OCI-LY7 (cell line): ENCODE results near the gene STUM.

Experiments used
- EZH2phosphoT487 ChIP-seq: fragments of 200-600 bp; sonication (generic); IDR thresholded peaks from 2 replicates; pipeline ENCODE4 v1.6.1; 2018; ENCODE audit warnings: low read depth, borderline replicate concordance, mild to moderate bottlenecking, mixed run types, antibody characterized with exemption, low read length, moderate library complexity, mixed read lengths
- TF ChIP-seq, protein P1 (sequence below): fragments of 200-600 bp; sonication (generic); conservative IDR thresholded peaks from 2 replicates; pipeline ENCODE4 v1.5.1; 2014; ENCODE audit warnings: mild to moderate bottlenecking, antibody characterized with exemption, low read length, moderate library complexity, mixed read lengths

DNA sequence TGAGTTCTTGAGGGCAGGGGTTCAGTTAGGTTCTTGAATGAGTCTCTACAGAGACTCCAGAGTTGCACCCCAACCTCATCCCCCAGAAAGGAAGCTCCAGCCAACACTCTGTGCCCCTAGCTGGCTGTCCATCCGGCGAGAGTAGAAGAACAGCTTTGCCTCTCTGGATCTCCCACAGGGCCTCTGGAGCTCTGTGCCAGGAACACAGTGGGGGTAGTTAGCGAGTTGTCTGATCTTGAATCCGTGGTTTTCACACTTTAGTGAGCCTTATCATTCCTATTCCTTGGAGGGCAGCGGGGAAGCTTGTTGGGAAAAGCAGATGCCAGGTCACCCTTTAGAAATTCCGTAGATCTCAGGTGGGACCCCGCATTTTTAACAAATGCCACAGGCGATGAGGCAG lies 45.0 kb downstream of the STUM start:
- TF ChIP-seq, protein P1, sequence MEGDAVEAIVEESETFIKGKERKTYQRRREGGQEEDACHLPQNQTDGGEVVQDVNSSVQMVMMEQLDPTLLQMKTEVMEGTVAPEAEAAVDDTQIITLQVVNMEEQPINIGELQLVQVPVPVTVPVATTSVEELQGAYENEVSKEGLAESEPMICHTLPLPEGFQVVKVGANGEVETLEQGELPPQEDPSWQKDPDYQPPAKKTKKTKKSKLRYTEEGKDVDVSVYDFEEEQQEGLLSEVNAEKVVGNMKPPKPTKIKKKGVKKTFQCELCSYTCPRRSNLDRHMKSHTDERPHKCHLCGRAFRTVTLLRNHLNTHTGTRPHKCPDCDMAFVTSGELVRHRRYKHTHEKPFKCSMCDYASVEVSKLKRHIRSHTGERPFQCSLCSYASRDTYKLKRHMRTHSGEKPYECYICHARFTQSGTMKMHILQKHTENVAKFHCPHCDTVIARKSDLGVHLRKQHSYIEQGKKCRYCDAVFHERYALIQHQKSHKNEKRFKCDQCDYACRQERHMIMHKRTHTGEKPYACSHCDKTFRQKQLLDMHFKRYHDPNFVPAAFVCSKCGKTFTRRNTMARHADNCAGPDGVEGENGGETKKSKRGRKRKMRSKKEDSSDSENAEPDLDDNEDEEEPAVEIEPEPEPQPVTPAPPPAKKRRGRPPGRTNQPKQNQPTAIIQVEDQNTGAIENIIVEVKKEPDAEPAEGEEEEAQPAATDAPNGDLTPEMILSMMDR, result no peak
- TF ChIP-seq EZH2phosphoT487, result no peak
